K562 (cell line): Measurements from ENCODE around the gene SAE1. TPM values are rescaled to one million over a fixed set of nuclear protein-coding genes. Genes with fewer than 3 reads are reported as not detected.

Experiments
- CHD7 ChIP-seq: fragments of 200-600 bp; sonication (generic); IDR thresholded peaks from one replicate; pipeline ENCODE4 v1.6.1; 2012; ENCODE audit warnings: mild to moderate bottlenecking, low read depth, low read length, inconsistent platforms
- EHMT2 ChIP-seq: fragments of 450-650 bp; IDR thresholded peaks from 2 replicates; pipeline ENCODE4 v1.6.1; 2018; ENCODE audit warnings: antibody characterized with exemption
- ESRRA ChIP-seq: fragments of 450-650 bp; IDR thresholded peaks from 2 replicates; pipeline ENCODE4 v1.6.1; 2014; ENCODE audit warnings: low read depth, mild to moderate bottlenecking, moderate library complexity, borderline replicate concordance
- HNRNPLL ChIP-seq: fragments of 200-400 bp; formaldehyde crosslinking; IDR thresholded peaks from 2 replicates; pipeline ENCODE4 v1.6.1; 2017; ENCODE audit warnings: low read length, low read depth, mild to moderate bottlenecking; ENCODE audit not compliant: poor library complexity, severe bottlenecking
- NFRKB ChIP-seq: fragments of 450-650 bp; IDR thresholded peaks from 2 replicates; pipeline ENCODE4 v1.6.1; 2016; ENCODE audit warnings: low read depth
- PCBP1 ChIP-seq: fragments of 200-400 bp; formaldehyde crosslinking; IDR thresholded peaks from 2 replicates; pipeline ENCODE4 v1.6.1; 2018; ENCODE audit warnings: mild to moderate bottlenecking, low read depth, low read length; ENCODE audit not compliant: poor library complexity, severe bottlenecking
- PML ChIP-seq: IDR thresholded peaks from 2 replicates; pipeline ENCODE4 v1.6.1; 2012; ENCODE audit warnings: low read length, inconsistent platforms
- ZNF197 ChIP-seq: fragments of 200-800 bp; sonication (Bioruptor generic); IDR thresholded peaks from 2 replicates; pipeline ENCODE4 v1.6.1; 2016; ENCODE audit warnings: low read depth, missing genetic modification characterization, missing compliant biosample characterization
- ZNF444 ChIP-seq: fragments of 250-450 bp; sonication (Bioruptor Pico); IDR thresholded peaks from 2 replicates; pipeline ENCODE4 v1.4.0; 2020; ENCODE audit warnings: mild to moderate bottlenecking, moderate library complexity
- ZNF586 ChIP-seq: fragments of 450-650 bp; formaldehyde crosslinking; conservative IDR thresholded peaks from 2 replicates; pipeline ENCODE4 v1.4.0; 2020; ENCODE audit warnings: mild to moderate bottlenecking, moderate library complexity
- polyA plus RNA-seq, 8 experiments: library from polyadenylated mRNA; depleted of rRNA in 4 of 8; stranded (reverse) in 5 of 8; unstranded in 3 of 8; fragments of >200 nt; fragmentation: Nextera tagmentation in 2 of 8; fragmentation: Illumina TruSeq in 1 of 8; extraction: Ambion mirVana in 2 of 8; extraction: Trizol in 1 of 8; gene quantifications; 2 replicates each; pipeline versions ENCODE4 v1.2.1 to v1.2.3, GENCODE V29; 2011 to 2014; ENCODE audit warnings: inconsistent platforms in 1 of 8, missing spikeins in 1 of 8
- total RNA-seq, 7 experiments: library from RNA; depleted of rRNA in 6 of 7; stranded (reverse); fragments of >200 nt in 6 of 7; fragmentation: Illumina TruSeq in 2 of 7; extraction: Trizol in 2 of 7; gene quantifications; 2 replicates each; pipeline versions ENCODE4 v1.2.1 to v1.2.3, GENCODE V29; 2011 to 2021; ENCODE audit warnings: low replicate concordance in 1 of 7

The SAE1 gene
- total and polyA plus RNA-seq, 9 of the 15 experiments (the other 6 are each of a cell fraction or from before 2014, with no cell fraction given): 82.8 to 299 (median 217) TPM

GRCh38 chr19:47099576-47100050, 31.0 kb upstream of the SAE1 start (continued):
- TF ChIP-seq CHD7: no peak
- TF ChIP-seq EHMT2: no peak
- TF ChIP-seq PML: no peak
- TF ChIP-seq NFRKB: no peak
- TF ChIP-seq ZNF586 (CRISPR knock-in tag): no peak
- no peak for TF ChIP-seq ZNF444 (CRISPR knock-in tag)
- TF ChIP-seq PCBP1: no peak
- TF ChIP-seq ESRRA: 0 out of 2 replicates have a peak, but pooled peaks have one; percentile 26
- TF ChIP-seq HNRNPLL: no peak
- TF ChIP-seq ZNF197 (CRISPR knock-in tag): peak; percentile 63; the same call in 1 of the 2 replicates
